Neuronal stem cell (in vitro differentiated cells): ENCODE results near the gene APOBEC2.

ENCODE experiments used
- DNase-seq: peaks from one replicate; pipeline ENCODE4 v3.0.0-alpha.2; 2013; ENCODE audit warnings: low spot score
- H2AFZ ChIP-seq: one replicate; pipeline ENCODE4 v1.6.1; 2013; ENCODE audit warnings: mild to moderate bottlenecking, low read length, inconsistent platforms
- H2AK5ac ChIP-seq: 2 replicates; pipeline ENCODE4 v1.6.1; 2013; ENCODE audit warnings: low read depth, mild to moderate bottlenecking, inconsistent platforms, low read length, moderate library complexity, mixed read lengths
- H2BK120ac ChIP-seq: 2 replicates; pipeline ENCODE4 v1.6.1; 2013; ENCODE audit warnings: low read depth, mild to moderate bottlenecking, inconsistent platforms, low read length, moderate library complexity, mixed read lengths
- H2BK12ac ChIP-seq: one replicate; pipeline ENCODE4 v1.6.1; 2013; ENCODE audit warnings: low read length, inconsistent platforms
- H2BK15ac ChIP-seq: 2 replicates; pipeline ENCODE4 v1.6.1; 2013; ENCODE audit warnings: mild to moderate bottlenecking, low read length, inconsistent platforms, mixed read lengths
- H2BK5ac ChIP-seq: one replicate; pipeline ENCODE4 v1.6.1; 2013; ENCODE audit warnings: inconsistent platforms, mild to moderate bottlenecking, low read length, moderate library complexity
- H3K14ac ChIP-seq: one replicate; pipeline ENCODE4 v1.6.1; 2013; ENCODE audit warnings: low read length, inconsistent platforms
- H3K18ac ChIP-seq: 2 replicates; pipeline ENCODE4 v1.6.1; 2013; ENCODE audit warnings: low read length, inconsistent platforms
- H3K23ac ChIP-seq: 2 replicates; pipeline ENCODE4 v1.6.1; 2013; ENCODE audit warnings: low read depth, mild to moderate bottlenecking, mixed read lengths, low read length, inconsistent platforms; ENCODE audit not compliant: poor library complexity
- H3K27ac ChIP-seq: replicated peaks from 3 replicates; pipeline ENCODE4 v1.5.1; 2013; ENCODE audit warnings: low read length, inconsistent platforms
- H3K27me3 ChIP-seq, 3 experiments: 2 replicates each; pipeline ENCODE4 v1.6.1; 2013; ENCODE audit warnings: low read length in 3 of 3, mild to moderate bottlenecking in 2 of 3, inconsistent platforms in 1 of 3, low read depth in 1 of 3, mixed read lengths in 1 of 3, moderate library complexity in 1 of 3; ENCODE audit not compliant: control insufficient read depth in 3 of 3, insufficient read depth in 3 of 3
- H3K36me3 ChIP-seq, 2 donors: replicated peaks in 1 of 2; 2 replicates each; pipeline ENCODE4 v1.6.1; 2013; ENCODE audit warnings: low read length in 2 of 2; ENCODE audit not compliant: control insufficient read depth in 2 of 2, insufficient read depth in 2 of 2
- H3K4ac ChIP-seq: 2 replicates; pipeline ENCODE4 v1.6.1; 2013; ENCODE audit warnings: inconsistent platforms, mild to moderate bottlenecking, low read length, moderate library complexity
- H3K4me1 ChIP-seq, 2 donors: 1 replicate in 1 of 2; 2 replicates in 1 of 2; pipeline ENCODE4 v1.6.1; 2013; ENCODE audit warnings: low read length in 2 of 2, low read depth in 1 of 2; ENCODE audit not compliant: control insufficient read depth in 2 of 2, insufficient read depth in 1 of 2
- H3K4me2 ChIP-seq: one replicate; pipeline ENCODE4 v1.6.1; 2013; ENCODE audit warnings: mild to moderate bottlenecking, low read length, inconsistent platforms; ENCODE audit not compliant: insufficient read depth, poor library complexity, severe bottlenecking
- H3K4me3 ChIP-seq, 2 donors: 2 replicates each; pipeline ENCODE4 v1.5.1; 2013; ENCODE audit warnings: low read length in 2 of 2, mild to moderate bottlenecking in 2 of 2, inconsistent platforms in 1 of 2, moderate library complexity in 1 of 2
- H3K79me1 ChIP-seq: one replicate; pipeline ENCODE4 v1.6.1; 2013; ENCODE audit warnings: low read depth, mild to moderate bottlenecking, inconsistent platforms, low read length, moderate library complexity
- H3K9ac ChIP-seq: one replicate; pipeline ENCODE4 v1.6.1; 2013; ENCODE audit warnings: mild to moderate bottlenecking, low read depth, low read length, inconsistent platforms; ENCODE audit not compliant: poor library complexity
- H3K9me3 ChIP-seq, 2 donors: replicated peaks in 1 of 2; 2 replicates each; pipeline versions ENCODE3 to v1.6.1; 2013; ENCODE audit warnings: low read length in 2 of 2, mild to moderate bottlenecking in 2 of 2, inconsistent platforms in 1 of 2, low read depth in 1 of 2, mixed read lengths in 1 of 2, moderate library complexity in 1 of 2; ENCODE audit not compliant: control insufficient read depth in 2 of 2, insufficient read depth in 1 of 2
- H4K8ac ChIP-seq: one replicate; pipeline ENCODE4 v1.6.1; 2013; ENCODE audit warnings: low read depth, mild to moderate bottlenecking, inconsistent platforms, low read length, moderate library complexity
- H4K91ac ChIP-seq: one replicate; pipeline ENCODE4 v1.6.1; 2013; ENCODE audit warnings: low read length, low read depth, mild to moderate bottlenecking, inconsistent platforms; ENCODE audit not compliant: poor library complexity
- WGBS, 2 donors: extraction: QIAGEN DNeasy Blood & Tissue Kit; methylation state at CpG; one replicate each; pipeline ENCODE4 v1.1.7; 2013; ENCODE audit warnings: missing lambda C conversion rate in 2 of 2, mixed read lengths in 1 of 2; ENCODE audit not compliant: insufficient read length in 2 of 2, insufficient replicate concordance in 1 of 2; ENCODE audit errors: extremely low coverage in 2 of 2; 5-methylcytosine and 5-hydroxymethylcytosine counted together

The APOBEC2 gene

DNA sequence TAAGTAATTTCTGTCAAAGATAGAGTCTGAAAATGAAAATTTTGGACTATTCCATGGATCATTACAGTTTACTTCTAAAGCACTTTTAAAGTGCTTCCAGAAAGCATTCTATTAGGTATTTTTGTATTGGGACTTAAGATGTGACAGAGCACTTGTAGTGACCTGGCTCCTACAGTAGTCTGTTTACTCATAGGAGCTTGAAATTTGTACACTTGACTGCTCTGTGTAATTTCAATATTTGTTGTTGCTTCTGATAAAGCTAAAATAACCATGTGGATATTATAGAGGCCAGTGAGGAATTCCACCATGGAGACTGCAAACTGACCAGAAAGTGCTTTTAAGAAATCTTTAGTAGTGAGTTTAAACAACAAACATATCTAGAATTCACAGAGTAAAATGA is 30.1 kb downstream of the APOBEC2 start:
- H4K8ac ChIP-seq: no peak overlapping the region
- no peak overlapping the region for H2AFZ ChIP-seq
- no peak overlapping the region for H3K14ac ChIP-seq
- H3K4me1 ChIP-seq: no peaks in the 10 kb centered on the region
- H3K9ac ChIP-seq: no peak overlapping the region
- H3K4me2 ChIP-seq: no peak overlapping the region
- no peak for DNase-seq
- H3K27me3 ChIP-seq: no peaks in the 10 kb centered on the region
- no peak overlapping the region for H3K27ac ChIP-seq
- H3K4ac ChIP-seq: no peak overlapping the region
- no peak overlapping the region for H3K4me3 ChIP-seq
- no peaks in the 10 kb centered on the region for H3K79me1 ChIP-seq
- no peak overlapping the region for H3K23ac ChIP-seq
- no peak overlapping the region for H2BK12ac ChIP-seq
- H3K9me3 ChIP-seq: no peaks in the 10 kb centered on the region
- no peak overlapping the region for H2AK5ac ChIP-seq
- no peak overlapping the region for H2BK120ac ChIP-seq
- peaks cover 12 to 96% of the 10 kb centered on the region in 2 donors for H3K36me3 ChIP-seq
- no peak overlapping the region for H2BK15ac ChIP-seq
- H3K18ac ChIP-seq: no peak overlapping the region
- no peak overlapping the region for H4K91ac ChIP-seq
- no peak overlapping the region for H2BK5ac ChIP-seq

DNA sequence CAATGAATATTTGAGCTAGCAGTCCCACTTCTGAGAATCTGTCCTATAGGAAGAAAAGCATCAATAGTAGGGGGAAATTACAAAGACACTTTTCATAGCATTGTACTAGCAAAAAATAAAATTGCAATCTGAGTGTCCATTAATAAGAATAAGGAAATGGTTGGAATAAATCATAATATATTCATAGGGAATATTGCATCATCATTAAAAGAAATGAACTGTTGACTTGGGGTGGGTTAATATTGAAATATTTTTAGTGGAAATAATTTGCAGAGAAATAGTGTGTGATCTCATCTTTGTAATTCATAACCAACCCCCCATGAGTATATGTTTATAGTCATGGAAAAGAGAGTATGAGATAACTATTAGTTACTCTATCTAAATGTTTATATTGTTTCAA is 32.2 kb downstream of the APOBEC2 start:
- Histone ChIP-seq H3K4ac (no peak overlapping the region), H3K27ac (no peak overlapping the region), H2BK120ac (no peak overlapping the region), H2AFZ (no peak overlapping the region), H3K18ac (no peak overlapping the region), H3K14ac (no peak overlapping the region), H3K9me3 (no peaks in the 10 kb centered on the region), H3K9ac (no peak overlapping the region), H3K4me1 (no peaks in the 10 kb centered on the region), H4K8ac (no peak overlapping the region), H2BK15ac (no peak overlapping the region), H4K91ac (no peak overlapping the region), H2BK12ac (no peak overlapping the region), H3K4me3 (no peak overlapping the region), H3K4me2 (no peak overlapping the region), H3K27me3 (no peaks in the 10 kb centered on the region), H3K36me3 (peaks cover 14 to 93% of the 10 kb centered on the region in 2 donors), H3K79me1 (no peaks in the 10 kb centered on the region), H3K23ac (no peak overlapping the region), H2AK5ac (no peak overlapping the region), H2BK5ac (no peak overlapping the region)
- DNase-seq: no peak

DNA sequence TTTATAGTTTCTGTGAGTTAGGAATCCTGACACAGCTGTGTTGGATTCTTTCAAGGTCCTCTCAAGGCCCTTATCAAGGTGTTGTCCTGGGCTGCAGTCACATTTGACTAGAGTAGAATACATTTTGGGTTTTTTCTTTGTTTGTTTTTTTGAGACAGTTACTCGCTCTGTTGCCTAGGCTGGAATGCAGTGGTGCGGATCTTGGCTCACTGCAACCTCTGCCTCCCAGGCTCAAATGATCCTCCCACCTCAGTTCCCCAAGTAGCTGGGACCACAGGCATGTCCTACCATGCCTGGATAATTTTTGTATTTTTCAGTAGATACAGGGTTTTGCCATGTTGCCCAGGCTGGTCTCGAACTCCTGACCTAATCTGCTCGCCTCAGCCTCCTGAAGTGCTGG is 35.4 kb downstream of the APOBEC2 start:
- H4K91ac ChIP-seq: no peak overlapping the region
- H3K36me3 ChIP-seq: peaks cover 22 to 97% of the 10 kb centered on the region in 2 donors
- no peak overlapping the region for H3K4ac ChIP-seq
- no peaks in the 10 kb centered on the region for H3K79me1 ChIP-seq
- no peak overlapping the region for H3K14ac ChIP-seq
- H3K4me1 ChIP-seq: no peaks in the 10 kb centered on the region
- H3K9ac ChIP-seq: no peak overlapping the region
- H3K27ac ChIP-seq: no peak overlapping the region
- no peak overlapping the region for H2AFZ ChIP-seq
- H2BK15ac ChIP-seq: no peak overlapping the region
- H3K18ac ChIP-seq: no peak overlapping the region
- no peak overlapping the region for H3K4me2 ChIP-seq
- H3K27me3 ChIP-seq: no peaks in the 10 kb centered on the region
- H2AK5ac ChIP-seq: no peak overlapping the region
- no peak overlapping the region for H4K8ac ChIP-seq
- no peak overlapping the region for H2BK12ac ChIP-seq
- no peak overlapping the region for H3K4me3 ChIP-seq
- no peak for DNase-seq
- no peak overlapping the region for H2BK120ac ChIP-seq
- no peak overlapping the region for H3K23ac ChIP-seq
- H2BK5ac ChIP-seq: no peak overlapping the region
- H3K9me3 ChIP-seq: no peaks in the 10 kb centered on the region
- no CpG with 5 or more reads among the region's 4 CpGs for WGBS, 2 donors

DNA sequence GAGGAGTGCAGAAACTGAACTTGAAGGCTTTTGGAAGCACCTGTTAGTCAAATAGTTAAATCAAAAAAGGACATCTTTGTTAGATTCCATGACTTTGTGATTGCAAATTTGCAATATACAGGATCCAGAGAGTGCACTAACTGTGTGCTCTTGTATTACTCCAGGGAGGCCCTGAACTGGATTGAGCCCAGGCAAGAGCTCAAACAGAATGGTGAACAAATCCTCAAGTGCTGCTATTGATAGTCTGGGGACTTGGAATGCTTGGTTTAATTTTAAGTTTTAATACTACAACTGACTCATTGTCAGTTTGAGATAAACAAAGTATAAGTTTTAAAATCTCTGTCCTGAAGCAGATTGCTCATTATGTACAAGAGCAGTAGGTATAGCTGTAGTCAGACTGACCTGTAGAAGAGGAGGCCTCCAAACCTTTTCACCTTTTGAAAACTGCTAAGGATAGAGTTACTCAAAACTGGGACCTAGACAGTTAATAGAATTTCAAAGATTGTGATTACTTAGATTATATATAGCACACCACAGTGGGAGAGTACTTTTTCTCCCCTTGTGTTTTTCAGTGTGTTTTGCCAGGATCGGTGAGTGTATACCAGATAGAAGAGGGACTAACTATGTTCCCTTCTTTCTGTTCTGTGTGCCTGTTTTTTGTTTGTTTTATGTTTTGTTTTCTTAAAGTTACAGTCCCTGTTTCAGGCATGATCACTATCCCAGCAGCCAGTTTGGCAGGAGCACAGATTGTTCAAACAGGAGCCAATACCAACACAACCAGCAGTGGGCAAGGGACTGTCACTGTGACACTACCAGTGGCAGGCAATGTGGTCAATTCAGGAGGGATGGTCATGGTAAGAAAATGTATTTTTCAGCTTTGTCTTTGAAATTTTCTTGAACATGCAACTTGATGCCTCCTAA is 38.1 kb downstream of the APOBEC2 start:
- H2AK5ac ChIP-seq: no peak overlapping the region
- no peak for DNase-seq
- H3K4me3 ChIP-seq: no peak overlapping the region
- H3K23ac ChIP-seq: no peak overlapping the region
- H3K79me1 ChIP-seq: no peaks in the 10 kb centered on the region
- no peaks in the 10 kb centered on the region for H3K27me3 ChIP-seq
- H3K36me3 ChIP-seq: peaks cover 32 to 97% of the 10 kb centered on the region in 2 donors
- no peak overlapping the region for H4K8ac ChIP-seq
- no peak overlapping the region for H3K4me2 ChIP-seq
- H2BK5ac ChIP-seq: no peak overlapping the region
- no peak overlapping the region for H2BK15ac ChIP-seq
- no peak overlapping the region for H3K27ac ChIP-seq
- H2AFZ ChIP-seq: no peak overlapping the region
- H3K14ac ChIP-seq: no peak overlapping the region
- WGBS, 2 donors: no CpG with 5 or more reads among the region's 1 CpG
- no peak overlapping the region for H3K4ac ChIP-seq
- no peaks in the 10 kb centered on the region for H3K4me1 ChIP-seq
- H2BK12ac ChIP-seq: no peak overlapping the region
- H3K9ac ChIP-seq: no peak overlapping the region
- H3K9me3 ChIP-seq: no peaks in the 10 kb centered on the region
- H4K91ac ChIP-seq: no peak overlapping the region
- H3K18ac ChIP-seq: no peak overlapping the region
- no peak overlapping the region for H2BK120ac ChIP-seq
